Activated CD8-positive, alpha-beta memory T cell treated with anti-CD3 and anti-CD28 coated beads, Interleukin-2, amount 50 U/mL, for 24 hours (primary cell): ENCODE measurements around the gene MBOAT2.

Experiments used
- DNase-seq: peaks from one replicate; pipeline ENCODE4 v3.0.0-alpha.2; 2020; ENCODE audit errors: extremely low read depth

MBOAT2 gene

DNA sequence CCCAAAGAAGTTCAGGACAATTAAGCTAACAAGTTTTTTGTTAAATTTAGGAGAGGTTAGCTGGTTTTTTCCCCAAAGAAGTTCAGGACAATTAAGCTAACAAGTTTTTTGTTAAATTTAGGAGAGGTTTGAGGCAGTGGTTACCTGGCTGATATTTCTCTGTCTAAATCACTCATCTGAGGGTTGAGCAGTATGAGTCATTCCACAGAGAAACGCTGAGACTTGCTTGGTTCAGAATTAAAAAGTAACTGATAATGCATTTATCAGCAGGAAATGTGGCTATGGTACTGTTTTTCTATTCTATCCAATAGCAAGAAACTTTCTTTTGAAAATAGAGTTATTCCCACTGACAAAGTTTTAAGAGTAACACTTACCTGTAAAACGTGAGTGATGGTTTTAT is 143.2 kb downstream of the MBOAT2 start:
- DNase-seq = no peak

DNA sequence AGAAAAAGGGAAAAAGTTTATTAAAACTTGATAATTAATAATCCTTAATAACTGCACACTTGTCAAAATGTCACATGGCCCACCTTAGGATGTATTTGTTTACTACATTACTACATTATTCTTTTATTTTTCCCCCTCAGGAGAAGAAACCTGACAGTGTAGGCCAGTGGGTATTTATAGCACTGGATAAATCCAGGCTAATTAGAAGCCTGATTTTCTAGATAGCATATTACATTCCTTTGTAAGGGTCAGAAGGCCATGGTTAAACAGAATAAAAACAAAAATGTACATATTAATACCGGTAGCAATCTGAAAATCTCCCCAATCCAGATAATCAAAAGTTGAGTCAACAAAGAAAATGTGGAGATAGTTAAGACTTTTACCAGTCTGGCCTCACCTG is 144.6 kb downstream of the MBOAT2 start:
- DNase-seq = no peak

DNA sequence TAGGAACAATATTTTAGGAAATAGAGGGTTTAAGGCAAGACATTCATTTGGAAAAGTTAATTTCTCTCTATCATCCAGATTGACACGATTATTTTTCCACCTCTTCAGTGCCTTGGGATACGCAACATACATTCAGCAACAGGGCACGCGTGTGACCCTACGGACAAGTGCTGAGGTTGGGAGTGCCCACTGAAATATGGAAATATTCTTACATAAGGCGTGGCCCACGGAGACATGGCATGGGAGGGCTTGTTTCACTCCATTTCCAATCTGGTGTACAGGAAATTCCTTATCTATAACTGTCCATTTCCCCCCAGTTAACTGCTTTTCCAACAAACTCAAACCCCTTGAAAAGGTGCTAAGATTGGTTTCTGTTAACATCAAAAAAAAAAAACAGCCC is 145.2 kb downstream of the MBOAT2 start:
- no peak for DNase-seq

DNA sequence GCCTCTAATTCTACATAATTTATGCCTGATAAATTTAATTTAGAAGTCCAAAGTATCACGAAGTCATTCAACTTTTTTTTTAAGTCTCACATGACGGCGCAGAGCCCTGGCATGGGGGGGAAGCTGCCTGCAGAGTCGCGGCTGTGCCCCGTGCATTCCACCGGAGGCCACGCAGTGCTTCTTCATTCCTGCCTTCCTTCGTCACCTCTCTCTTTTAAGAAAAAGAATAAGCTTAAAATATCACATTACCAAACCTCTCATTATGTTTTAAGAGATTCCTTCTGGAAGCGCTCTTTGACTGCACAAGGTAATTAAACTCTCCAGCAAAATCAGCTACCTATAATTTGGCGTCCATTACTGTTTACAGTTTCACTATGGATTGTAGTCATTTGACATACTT is 145.8 kb downstream of the MBOAT2 start:
- no peak for DNase-seq

DNA sequence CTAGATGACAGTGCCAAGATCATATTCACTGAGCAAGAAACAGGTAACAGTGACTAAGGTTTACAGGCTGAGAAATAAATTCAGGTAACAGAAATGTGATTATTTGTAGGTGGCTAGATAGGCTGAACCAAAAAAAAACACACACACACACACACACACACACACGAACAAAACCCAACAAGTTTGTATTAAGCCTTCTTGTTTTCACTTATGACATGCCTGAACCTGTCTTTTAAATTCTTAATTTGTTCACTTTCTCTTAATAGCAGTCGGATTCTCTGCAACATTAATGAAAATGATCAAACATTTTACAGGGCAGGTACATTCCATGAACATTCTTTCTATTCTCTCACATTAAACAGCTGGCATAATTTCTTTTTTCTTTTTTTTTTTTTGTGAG is 147.3 kb downstream of the MBOAT2 start:
- DNase-seq = no peak

DNA sequence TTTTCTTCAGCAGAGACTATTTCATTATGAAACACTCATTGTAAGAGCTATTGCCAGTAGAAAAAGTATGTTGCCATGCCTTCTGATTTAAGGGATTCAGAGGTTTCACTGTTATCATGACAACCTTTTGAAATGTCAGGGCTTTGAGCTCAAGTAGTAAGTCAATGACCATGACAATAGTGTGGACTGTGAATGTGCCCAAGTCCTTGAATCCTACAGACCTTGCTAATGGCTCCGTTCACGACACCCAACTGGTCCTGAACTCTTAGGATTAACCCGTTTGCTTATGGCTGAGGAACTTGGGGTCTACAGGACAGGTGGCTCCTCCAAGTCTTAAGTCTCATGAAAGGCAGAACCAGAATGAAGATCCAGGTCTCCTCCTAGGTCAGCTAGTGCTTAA is 148.5 kb downstream of the MBOAT2 start:
- DNase-seq = no peak

DNA sequence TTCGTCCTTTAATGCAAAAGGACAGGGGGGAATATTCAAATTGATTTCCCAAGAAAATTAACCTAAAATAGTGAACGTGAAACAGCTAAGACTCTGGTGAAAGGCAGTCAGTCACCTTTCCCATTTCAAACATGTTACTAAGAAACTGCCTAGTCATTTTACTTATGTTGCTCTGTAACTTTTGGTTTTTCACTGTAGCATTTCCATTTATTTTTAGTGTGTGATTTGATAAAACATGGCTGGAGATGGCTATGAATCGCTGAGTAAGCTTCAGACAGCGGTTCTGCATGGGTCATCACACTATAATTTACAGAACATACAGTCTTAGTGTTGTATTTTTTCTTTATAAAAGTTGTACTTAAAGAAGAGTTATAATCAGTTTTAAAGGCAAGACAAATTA is 150.1 kb downstream of the MBOAT2 start:
- no peak for DNase-seq

DNA sequence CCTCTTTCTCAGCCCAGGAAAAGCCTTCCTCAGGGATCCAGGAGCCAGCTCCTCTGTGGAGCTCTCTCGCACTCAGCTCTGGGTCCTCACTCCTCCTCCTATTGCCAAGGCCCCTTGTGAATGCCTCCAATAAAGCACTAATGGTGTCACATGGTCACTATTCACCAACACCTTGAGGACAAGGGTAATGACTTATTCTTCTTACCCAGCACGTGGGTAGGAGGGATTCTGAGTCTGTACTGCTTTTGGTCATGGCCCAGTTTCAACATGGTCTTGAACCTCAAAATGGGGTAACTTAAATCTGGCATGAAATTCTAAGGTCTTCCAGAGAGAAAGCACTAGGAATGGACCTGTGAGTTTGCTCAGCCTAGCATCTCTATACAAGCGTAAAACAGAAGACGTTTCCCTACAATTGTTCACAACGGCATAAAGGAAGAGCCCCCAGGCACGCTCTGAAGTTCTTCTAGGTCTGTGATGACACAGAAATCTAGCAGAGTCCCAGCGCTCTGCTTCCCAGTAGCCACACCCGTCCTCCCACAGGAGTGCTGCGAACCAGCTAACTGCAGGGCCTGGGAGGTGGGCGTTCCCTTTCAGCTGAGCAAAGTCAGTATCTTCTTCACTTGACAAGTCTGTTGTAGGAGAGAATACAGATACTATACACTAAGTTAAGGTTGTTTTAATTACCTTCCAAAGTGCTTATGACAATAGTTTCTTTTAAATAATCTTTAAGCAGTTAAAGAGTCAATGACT is 151.5 kb downstream of the MBOAT2 start:
- no peak for DNase-seq

DNA sequence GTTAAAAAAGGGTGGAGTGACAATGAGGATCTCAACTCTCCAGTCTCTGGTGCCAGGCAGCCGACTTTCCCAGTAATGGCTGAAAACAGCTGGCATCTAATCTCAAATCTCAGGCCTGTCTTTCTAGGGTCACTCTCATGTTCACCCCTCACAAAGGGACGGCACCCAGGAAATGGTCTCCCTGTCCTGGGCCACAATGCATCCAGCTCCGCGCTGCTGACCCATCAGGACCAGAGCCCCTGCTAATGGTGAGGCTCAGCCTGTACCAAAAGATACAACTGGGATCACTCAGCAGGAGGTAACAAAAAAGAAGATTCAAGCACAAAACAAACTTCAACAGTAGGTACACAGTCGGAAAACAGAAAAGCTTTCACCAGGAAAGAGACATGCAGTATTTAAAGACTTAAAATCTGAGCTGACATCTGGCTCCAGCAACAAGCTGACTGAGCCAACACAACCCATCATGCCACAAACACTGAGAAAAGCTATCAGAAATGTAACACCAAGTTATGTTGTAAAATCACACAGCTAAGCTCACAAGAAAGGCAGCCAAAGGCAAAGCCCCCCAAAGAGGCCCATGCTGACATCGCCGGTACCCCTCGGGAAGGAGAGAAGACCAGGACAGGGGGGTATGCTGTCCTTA is 152.5 kb downstream of the MBOAT2 start:
- no peak for DNase-seq

DNA sequence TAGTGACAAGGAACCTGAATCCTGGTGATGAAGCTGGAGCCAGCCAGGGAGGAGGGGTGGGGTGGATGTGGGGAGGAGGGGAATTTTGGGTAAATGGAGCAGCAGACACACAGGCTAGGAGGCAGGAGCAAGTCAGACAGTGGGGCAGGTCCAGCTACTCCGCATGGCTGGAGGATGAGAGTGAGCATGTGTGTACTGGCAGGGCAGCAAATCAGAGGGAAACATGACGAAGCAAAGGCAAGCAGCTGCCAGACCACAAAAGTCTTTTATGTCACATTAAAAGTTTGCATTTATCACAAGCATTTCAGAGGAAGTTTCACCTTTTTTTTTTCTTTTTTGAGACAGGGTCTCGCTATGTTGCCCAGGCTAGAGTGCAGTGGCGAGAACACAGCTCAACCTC is 154.2 kb downstream of the MBOAT2 start:
- DNase-seq = no peak

DNA sequence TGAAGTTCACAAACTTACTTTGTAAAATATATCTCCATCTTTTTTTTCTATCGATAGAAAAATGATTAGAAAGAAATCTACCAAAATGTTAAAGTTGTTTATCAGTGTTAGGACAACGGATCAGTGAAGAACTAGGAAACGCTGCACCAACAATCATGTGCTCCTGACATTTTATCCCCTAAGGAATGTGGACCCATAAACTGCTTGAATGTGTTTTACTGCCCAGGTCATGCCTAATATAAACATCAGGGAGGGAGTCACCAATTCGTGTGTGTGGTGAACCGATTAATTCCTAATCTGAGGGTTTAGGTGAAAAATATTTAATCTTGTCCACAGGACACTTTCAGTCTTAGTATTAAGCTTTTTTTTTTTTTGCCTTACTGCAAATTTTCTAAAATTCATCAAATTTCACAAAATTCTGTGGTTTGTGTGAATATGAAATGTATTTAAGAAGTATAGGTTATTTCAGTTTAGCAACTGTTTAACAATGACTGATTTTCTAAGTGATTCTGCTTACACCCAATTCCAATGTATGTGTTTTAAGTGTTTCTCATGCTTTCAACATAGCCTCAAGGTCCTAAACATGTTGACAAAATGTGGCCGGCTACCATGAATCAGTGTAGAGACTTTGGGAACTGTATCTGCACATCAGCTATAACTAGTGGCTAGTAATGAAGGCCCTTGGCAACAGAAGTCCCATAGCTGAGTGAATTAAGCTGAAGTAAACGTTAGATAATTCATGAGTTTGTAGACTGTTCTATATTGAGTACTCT is 155.0 kb downstream of the MBOAT2 start:
- no peak for DNase-seq

DNA sequence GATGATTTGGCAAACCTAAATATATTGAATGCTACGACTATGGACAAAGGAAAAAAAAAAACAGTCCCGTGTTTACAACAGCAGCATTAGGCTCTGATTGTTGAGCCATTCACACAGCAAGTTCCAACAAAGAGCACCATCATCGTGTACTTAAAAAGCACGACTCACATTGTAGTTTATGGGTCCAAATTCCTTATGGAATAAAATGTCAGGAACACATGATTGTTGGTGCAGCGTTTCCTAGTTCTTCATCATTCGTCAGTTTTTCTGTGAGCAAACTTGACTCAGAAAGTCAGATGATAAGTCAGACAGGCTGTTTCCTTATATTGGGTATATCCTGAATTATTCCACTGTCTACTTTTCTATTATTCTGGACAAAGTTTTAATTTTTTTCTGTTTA is 156.1 kb downstream of the MBOAT2 start:
- no peak for DNase-seq

DNA sequence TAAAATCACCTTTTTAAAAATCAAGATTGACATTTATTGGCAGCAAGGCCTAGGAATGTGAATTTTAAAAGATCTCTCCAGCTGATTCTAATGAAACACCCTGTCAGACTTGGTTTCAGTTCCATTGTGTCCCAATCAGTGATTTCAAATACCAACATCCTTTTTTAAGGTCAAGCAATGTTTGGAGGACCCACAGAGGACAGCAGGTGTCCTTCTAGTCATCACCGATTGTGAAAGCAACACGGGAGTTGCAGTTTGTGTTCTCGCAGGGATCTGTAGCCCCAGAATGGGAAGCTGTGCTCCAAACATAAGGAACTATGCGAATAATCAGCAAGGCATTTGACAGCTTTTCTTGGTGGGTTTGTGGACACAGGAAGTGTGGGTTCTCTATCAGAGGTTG is 161.6 kb downstream of the MBOAT2 start:
- DNase-seq = no peak

DNA sequence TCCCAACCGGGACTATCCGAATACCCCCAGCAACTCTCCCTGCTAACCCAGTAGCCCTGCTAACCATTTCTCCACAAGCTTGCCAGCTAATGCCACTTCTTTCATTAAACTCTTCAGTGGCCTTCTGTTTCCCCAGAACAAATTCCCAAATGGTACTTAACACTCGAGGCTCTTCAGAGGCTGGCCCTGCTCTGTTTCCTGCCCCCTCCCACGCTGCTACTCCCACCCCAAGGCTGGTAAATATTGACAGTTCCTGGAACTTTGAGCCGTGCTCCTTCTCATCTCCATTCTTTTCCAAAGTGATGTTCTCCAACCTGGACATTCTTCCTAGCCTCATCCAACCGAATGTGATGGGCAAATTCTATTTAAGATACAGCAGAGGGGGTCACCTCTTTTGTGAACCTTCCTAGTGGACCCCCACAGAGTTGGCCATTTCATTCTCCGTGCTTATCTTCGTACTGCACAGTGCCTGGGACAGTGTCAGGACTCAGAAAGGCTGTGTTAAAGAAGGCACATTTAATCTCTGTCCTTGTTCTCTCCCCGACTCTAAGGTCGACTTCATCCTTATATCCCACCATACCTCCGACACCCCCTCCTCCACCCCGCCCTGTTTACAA is 162.9 kb downstream of the MBOAT2 start:
- no peak for DNase-seq

DNA sequence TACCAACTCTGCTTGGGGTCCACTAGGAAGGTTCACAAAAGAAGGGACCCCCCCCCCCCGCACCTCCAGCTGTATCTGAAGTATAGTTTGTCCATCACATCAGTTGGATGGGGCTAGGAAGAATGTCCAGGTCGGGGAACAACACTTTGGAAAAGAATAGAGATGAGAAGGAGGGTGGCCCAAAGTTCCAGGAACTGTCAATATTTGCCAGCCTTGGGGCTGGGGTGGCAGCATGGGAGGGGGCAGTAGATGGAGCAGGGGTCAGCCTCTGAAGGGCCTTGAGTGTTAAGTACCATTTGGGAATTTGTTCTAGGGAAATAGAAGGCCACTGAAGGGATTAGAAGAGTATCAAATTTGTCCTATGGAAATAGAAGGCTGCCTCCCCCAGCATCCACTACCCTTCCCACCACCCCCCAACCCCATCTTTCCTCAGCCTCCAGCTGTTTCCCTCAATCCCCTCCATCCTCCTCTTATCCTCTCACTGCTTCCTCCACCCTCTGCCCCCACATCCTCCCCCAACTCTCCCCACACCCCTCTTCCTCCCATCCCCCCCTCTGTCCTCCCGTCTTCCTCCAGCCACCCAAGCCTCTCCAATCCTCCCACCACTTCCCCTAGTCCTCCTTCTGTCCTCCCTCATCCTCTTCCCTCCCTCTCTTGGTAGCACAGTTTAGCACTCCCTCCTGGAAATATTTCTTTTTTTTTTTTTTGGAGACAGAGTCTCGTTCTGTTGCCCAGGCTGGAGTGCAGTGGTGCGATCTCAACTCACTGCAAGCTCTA is 164.1 kb downstream of the MBOAT2 start:
- DNase-seq = no peak

DNA sequence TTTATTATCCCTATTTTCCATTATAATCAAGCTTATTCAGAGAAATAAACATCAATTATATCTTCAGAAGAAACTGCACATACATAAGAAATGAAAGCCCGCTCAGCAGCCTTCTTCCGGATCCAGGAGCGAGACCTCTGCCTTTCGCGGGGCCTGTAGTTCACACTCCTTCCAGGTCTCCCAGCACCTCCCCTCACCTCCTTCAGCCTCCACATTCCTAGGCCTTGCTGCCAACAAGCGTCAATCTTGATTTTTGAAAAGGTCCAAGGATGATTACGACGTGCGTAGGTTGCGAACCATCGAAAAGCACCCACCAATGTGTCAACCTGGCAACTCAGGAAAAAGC is 165.7 kb downstream of the MBOAT2 start:
- no peak for DNase-seq

DNA sequence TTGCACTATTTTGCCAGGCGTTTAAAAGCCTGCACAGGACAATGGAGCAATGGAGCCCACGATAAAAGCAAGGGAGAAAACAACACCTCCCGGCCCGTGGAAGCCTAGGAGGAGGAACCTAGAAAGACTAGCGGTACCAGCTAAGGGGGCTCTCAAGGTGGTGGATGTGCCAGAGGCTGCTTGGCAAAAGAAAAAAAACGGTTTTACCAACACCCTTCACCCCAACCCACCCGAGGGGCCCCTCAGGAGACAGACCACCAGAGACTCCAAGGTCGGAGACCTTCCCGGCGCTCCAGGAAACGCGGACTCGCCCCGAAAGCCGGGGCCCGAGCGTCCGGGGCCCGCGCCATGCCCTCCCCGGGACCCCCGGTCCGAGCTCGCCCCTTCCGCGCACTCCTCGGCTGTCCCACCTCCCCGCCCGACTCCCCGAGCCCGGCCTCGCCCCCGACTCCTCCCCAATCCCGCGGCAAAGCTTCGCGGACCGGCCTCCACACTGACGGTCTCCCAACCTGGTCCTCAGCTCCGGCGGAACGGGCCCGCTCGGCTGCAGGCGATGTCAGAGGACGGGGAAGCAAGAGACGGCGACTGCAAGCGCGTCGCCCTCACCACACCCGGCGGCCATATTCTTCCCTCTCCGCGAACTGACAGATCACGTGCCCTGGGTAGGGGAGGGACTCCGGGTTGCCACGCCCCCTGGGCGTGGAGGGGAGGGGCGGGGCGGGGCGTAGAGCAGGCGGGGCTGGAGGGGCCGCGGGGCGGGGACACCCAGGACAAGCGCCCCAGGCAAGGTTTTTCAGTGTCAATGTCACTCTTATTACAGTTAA is 166.3 kb downstream of the MBOAT2 start, which contains the start of gene KIDINS220:
KIDINS220 (minus strand) TSS at position 643 of the 824 bp plus-strand sequence. CDS start 10,520 bp downstream, outside the sequence.
- DNase-seq = peak; percentile 46

DNA sequence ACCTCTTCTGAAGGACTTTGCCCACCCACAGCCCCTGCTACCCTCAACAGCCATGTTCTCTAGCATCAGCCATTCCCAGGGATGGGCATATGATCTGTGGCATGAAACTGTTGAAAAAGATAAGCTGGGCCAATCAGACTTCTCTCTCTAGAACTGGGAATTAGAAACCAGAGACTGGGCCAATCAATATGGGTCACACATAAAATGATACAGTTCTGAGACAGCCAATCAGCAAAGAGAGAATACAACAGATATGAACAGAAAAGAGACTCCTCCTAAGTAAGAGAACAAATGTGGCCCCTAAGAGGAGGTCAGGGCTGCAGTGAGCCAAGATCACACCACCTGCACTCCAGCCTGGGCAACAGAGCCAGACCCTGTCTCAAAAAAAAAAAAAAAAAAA is 168.2 kb downstream of the MBOAT2 start:
- no peak for DNase-seq

DNA sequence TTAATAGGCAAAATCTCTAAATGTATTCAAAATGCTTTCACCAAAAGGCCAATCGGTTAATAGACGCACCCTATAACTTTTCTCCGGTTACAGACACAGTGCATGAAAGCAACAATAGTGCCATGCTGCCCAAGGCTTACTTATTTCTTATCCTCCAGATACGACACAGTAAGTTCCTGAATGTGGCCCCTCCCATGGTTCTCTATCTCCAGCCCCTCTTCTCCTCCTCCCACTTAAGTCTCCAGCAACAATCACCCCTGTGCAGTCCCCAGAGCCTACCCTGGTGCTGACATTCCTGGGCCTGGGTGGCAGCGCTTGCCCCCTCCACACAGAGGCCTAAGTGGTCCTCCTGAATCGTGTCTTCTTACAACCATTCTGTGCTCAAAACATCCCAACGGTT is 169.6 kb downstream of the MBOAT2 start:
- DNase-seq = no peak

DNA sequence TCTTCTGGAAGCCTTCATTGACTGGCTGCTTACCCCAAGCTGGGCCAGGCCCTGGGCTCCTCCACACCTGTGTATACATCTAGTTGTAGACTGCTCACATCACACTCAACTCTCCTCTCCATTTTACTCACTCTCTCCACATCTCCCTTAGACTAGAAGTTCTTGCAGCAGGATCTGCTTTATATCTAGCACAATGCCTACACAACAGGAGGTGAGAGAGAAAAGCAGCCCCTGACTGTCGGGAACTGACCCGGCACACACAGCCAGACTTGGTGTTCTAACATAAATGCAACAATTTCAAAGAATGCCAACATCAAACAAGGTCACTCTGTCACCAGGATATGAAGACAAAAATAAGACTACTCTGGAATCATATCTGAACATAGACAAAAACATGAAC is 172.0 kb downstream of the MBOAT2 start:
- no peak for DNase-seq

DNA sequence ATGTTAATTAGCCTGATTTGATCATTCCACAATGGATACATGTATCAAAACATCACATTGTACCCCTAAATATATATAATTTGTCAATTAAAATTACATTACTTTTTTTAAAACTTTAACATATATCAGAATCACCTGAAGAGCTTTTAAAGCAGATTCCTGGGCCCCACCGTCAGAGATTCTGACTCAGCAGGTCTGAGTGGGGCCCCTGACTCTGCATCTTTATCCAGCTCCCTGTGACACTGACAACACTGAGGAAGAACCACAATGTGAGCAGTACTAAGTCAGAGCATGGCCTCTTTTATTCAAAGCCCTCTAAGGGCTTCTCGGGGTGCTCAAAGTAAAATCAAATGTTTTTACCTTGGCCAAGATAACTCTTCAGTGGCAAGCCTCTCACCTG is 175.8 kb downstream of the MBOAT2 start:
- no peak for DNase-seq
